Gastrocnemius medialis (tissue), 4 donors: ENCODE results near the gene CTDSPL.

Experiments
- CTCF ChIP-seq, 5 experiments: fragments of 450-650 bp in 3 of 5; fragments of 200-600 bp in 2 of 5; sonication (generic) in 2 of 5; IDR thresholded peaks in 4 of 5; conservative IDR thresholded peaks in 1 of 5; 1 replicate in 4 of 5; 2 replicates in 1 of 5; pipeline ENCODE4 v1.5.1; 2016 to 2019; ENCODE audit warnings: antibody characterized with exemption in 5 of 5, mild to moderate bottlenecking in 3 of 5, moderate library complexity in 3 of 5
- POLR2A ChIP-seq, 2 donors: fragments of 450-650 bp; IDR thresholded peaks; one replicate each; pipeline ENCODE4 v1.6.1; 2017; ENCODE audit warnings: antibody characterized with exemption in 2 of 2, mild to moderate bottlenecking in 2 of 2, moderate library complexity in 2 of 2

GRCh38 chr3:37898424-37898823 is 36.7 kb downstream of the CTDSPL start:
- no peak for TF ChIP-seq CTCF (IDR thresholded peaks at IDR 0.05 in 4 of 5, conservative IDR thresholded peaks at IDR 0.05 in 1 of 5)
- no peak for TF ChIP-seq POLR2A (IDR thresholded peaks at IDR 0.05)
